SK-N-SH treated with all-trans-retinoic acid at 6 μM for 48 hours (cell line): Measurements from ENCODE around the gene ACYP1.

ENCODE experiments used
- ATAC-seq: fragments of 200-7000 bp; cut with Tn5 transposase; 3 replicates; pipeline ENCODE4 v1.9.1; 2020; ENCODE audit warnings: mild to moderate bottlenecking, moderate library complexity
- ARNTL ChIP-seq: fragments of 450-650 bp; formaldehyde crosslinking; IDR thresholded peaks from 2 replicates; pipeline ENCODE4 v1.5.0; 2020; ENCODE audit warnings: low read depth, mild to moderate bottlenecking, moderate library complexity, borderline replicate concordance
- CREB5 ChIP-seq: fragments of 250-450 bp; sonication (Bioruptor Pico); IDR thresholded peaks from 2 replicates; pipeline ENCODE4 v1.5.1; 2020; ENCODE audit warnings: low read depth, mild to moderate bottlenecking, moderate library complexity
- CSDC2 ChIP-seq: fragments of 250-450 bp; sonication (Bioruptor Pico); IDR thresholded peaks from 2 replicates; pipeline ENCODE4 v1.5.0; 2020; ENCODE audit warnings: mild to moderate bottlenecking, moderate library complexity
- CSRNP3 ChIP-seq: fragments of 250-450 bp; sonication (Bioruptor Pico); IDR thresholded peaks from 2 replicates; pipeline ENCODE4 v1.5.1; 2021; ENCODE audit warnings: mild to moderate bottlenecking, moderate library complexity
- ESRRG ChIP-seq: fragments of 250-450 bp; sonication (Bioruptor Pico); IDR thresholded peaks from 2 replicates; pipeline ENCODE4 v1.6.1; 2021; ENCODE audit warnings: mild to moderate bottlenecking
- GLIS3 ChIP-seq: fragments of 250-450 bp; sonication (Bioruptor Pico); IDR thresholded peaks from 2 replicates; pipeline ENCODE4 v1.5.0; 2020; ENCODE audit warnings: mild to moderate bottlenecking, moderate library complexity
- ISL1 ChIP-seq: fragments of 250-450 bp; sonication (Bioruptor Pico); IDR thresholded peaks from 2 replicates; pipeline ENCODE4 v2.1.2; 2022; ENCODE audit warnings: mild to moderate bottlenecking, moderate library complexity
- OSR1 ChIP-seq: fragments of 250-450 bp; sonication (Bioruptor Pico); IDR thresholded peaks from 2 replicates; pipeline ENCODE4 v1.8.0; 2022; ENCODE audit warnings: moderate library complexity, mild to moderate bottlenecking, inconsistent platforms
- POU6F1 ChIP-seq: fragments of 250-450 bp; sonication (Bioruptor Pico); IDR thresholded peaks from 2 replicates; pipeline ENCODE4 v1.8.0; 2021; ENCODE audit warnings: low read depth, mild to moderate bottlenecking, moderate library complexity, borderline replicate concordance
- PPARA ChIP-seq: fragments of 250-450 bp; sonication (Bioruptor Pico); IDR thresholded peaks from 2 replicates; pipeline ENCODE4 v1.5.0; 2020; ENCODE audit warnings: mild to moderate bottlenecking, borderline replicate concordance
- RARB ChIP-seq: fragments of 250-450 bp; sonication (Bioruptor Pico); IDR thresholded peaks from 2 replicates; pipeline ENCODE4 v1.8.0; 2021; ENCODE audit warnings: mild to moderate bottlenecking, moderate library complexity
- SNAI2 ChIP-seq: fragments of 250-450 bp; sonication (Bioruptor Pico); IDR thresholded peaks from 2 replicates; pipeline ENCODE4 v1.5.0; 2020; ENCODE audit warnings: mild to moderate bottlenecking, moderate library complexity
- TOX ChIP-seq: fragments of 250-450 bp; sonication (Bioruptor Pico); IDR thresholded peaks from 2 replicates; pipeline ENCODE4 v1.8.0; 2021; ENCODE audit warnings: mild to moderate bottlenecking, moderate library complexity, borderline replicate concordance
- TSHZ2 ChIP-seq: fragments of 250-450 bp; sonication (Bioruptor Pico); IDR thresholded peaks from 2 replicates; pipeline ENCODE4 v1.5.0; 2020; ENCODE audit warnings: mild to moderate bottlenecking, moderate library complexity
- ZC3H10 ChIP-seq: fragments of 250-450 bp; sonication (Bioruptor Pico); IDR thresholded peaks from 2 replicates; pipeline ENCODE4 v1.5.1; 2021; ENCODE audit warnings: mild to moderate bottlenecking, moderate library complexity
- ZFP30 ChIP-seq: fragments of 450-650 bp; formaldehyde crosslinking; IDR thresholded peaks from 2 replicates; pipeline ENCODE4 v1.5.0; 2022; ENCODE audit warnings: mild to moderate bottlenecking, moderate library complexity
- ZNF565 ChIP-seq: fragments of 450-650 bp; formaldehyde crosslinking; conservative IDR thresholded peaks from 2 replicates; pipeline ENCODE4 v1.5.0; 2020; ENCODE audit warnings: low read depth, mild to moderate bottlenecking, moderate library complexity
- ZNF8 ChIP-seq: fragments of 450-650 bp; formaldehyde crosslinking; IDR thresholded peaks from 2 replicates; pipeline ENCODE4 v1.5.0; 2020; ENCODE audit warnings: mild to moderate bottlenecking, moderate library complexity
- TF ChIP-seq, protein P1 (sequence below): fragments of 250-450 bp; sonication (Bioruptor Pico); IDR thresholded peaks from 2 replicates; pipeline ENCODE4 v1.8.0; 2020; ENCODE audit warnings: mild to moderate bottlenecking, moderate library complexity, borderline replicate concordance

Gene ACYP1

DNA sequence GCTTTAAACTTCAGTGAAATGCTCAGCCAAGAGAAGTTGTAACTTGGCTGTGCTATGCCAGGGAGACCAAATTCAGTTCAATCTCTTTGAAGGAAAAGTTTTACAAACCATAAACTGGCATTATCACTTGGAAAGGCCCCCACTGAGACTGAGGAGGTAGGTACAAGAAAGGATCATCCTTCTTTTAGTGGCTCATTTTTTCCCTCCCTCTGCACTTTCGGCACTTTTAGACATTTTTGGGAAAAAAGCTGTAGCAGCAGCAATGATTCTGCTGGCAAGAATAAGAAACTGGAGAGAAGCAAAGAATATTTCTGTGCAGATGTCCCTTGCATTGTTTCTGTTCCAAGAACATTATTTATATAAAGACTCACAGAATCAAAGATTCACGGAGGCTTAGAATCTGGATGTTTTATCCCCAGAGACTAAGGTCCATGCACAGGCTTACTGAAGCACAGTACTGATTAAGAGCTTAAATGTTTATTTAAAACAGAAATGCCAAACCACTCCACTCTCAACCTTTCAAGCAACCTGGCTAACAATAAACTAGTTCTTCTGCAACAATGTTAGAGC lies 17.9 kb upstream of the ACYP1 start:
- ATAC-seq = no peak

DNA sequence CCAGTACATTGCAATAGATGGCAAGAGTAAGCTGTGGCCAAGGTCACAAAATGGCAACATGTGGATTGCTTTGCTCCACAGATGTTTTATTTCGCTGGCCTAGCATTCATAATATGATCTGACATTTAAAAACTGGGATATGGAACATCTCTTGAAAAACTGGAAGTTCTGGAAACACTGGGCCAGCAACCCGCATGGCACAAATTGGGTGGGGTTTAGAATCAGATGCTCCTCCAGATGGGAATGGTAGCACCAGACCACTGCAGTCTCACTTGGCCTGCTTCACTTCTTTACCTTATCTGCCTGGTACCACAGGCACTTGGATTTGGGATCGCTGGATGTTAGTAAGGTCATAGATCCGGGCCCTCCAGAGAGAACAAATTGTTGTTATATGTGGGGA lies 15.7 kb upstream of the ACYP1 start:
- no peak for ATAC-seq
- TF ChIP-seq ISL1 (CRISPR knock-in tag) (no peak), GLIS3 (CRISPR knock-in tag) (no peak), POU6F1 (no peak), ZNF8 (CRISPR knock-in tag) (no peak), SNAI2 (CRISPR knock-in tag) (no peak), ESRRG (CRISPR knock-in tag) (no peak), ZC3H10 (no peak), TOX (CRISPR knock-in tag) (no peak), CSRNP3 (CRISPR knock-in tag) (no peak), ZFP30 (CRISPR knock-in tag) (no peak)

More for the DNA sequence above, 17.9 kb upstream of the ACYP1 start:
- no peak for TF ChIP-seq CREB5 (CRISPR knock-in tag)
- TF ChIP-seq CSRNP3 (CRISPR knock-in tag) = no peak
- TF ChIP-seq ZNF565 (CRISPR knock-in tag) = no peak
- no peak for TF ChIP-seq GLIS3 (CRISPR knock-in tag)
- TF ChIP-seq TOX (CRISPR knock-in tag) = no peak
- no peak for TF ChIP-seq POU6F1
- no peak for TF ChIP-seq OSR1 (CRISPR knock-in tag)
- no peak for TF ChIP-seq ZNF8 (CRISPR knock-in tag)
- no peak for TF ChIP-seq PPARA
- no peak for TF ChIP-seq SNAI2 (CRISPR knock-in tag)
- TF ChIP-seq, protein P1, sequence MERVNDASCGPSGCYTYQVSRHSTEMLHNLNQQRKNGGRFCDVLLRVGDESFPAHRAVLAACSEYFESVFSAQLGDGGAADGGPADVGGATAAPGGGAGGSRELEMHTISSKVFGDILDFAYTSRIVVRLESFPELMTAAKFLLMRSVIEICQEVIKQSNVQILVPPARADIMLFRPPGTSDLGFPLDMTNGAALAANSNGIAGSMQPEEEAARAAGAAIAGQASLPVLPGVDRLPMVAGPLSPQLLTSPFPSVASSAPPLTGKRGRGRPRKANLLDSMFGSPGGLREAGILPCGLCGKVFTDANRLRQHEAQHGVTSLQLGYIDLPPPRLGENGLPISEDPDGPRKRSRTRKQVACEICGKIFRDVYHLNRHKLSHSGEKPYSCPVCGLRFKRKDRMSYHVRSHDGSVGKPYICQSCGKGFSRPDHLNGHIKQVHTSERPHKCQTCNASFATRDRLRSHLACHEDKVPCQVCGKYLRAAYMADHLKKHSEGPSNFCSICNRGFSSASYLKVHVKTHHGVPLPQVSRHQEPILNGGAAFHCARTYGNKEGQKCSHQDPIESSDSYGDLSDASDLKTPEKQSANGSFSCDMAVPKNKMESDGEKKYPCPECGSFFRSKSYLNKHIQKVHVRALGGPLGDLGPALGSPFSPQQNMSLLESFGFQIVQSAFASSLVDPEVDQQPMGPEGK (CRISPR knock-in tag) = no peak
- TF ChIP-seq TSHZ2 (CRISPR knock-in tag) = no peak
- no peak for TF ChIP-seq ZFP30 (CRISPR knock-in tag)
- TF ChIP-seq ARNTL = no peak
- TF ChIP-seq RARB (CRISPR knock-in tag) = no peak
- no peak for TF ChIP-seq CSDC2 (CRISPR knock-in tag)
- TF ChIP-seq ISL1 (CRISPR knock-in tag) = no peak
